AG04449 (cell line): Measurements from ENCODE around the gene CRIP3.

Experiments used
- CTCF ChIA-PET: fragments of 350-600 bp; formaldehyde crosslinking; extraction: SDS; loops from one replicate; lab custom pipeline; 2021; ENCODE audit warnings: antibody characterized with exemption; lab: Yijun Ruan, JAX
- POLR2A ChIA-PET: fragments of 400-600, 350-600 bp; formaldehyde crosslinking; extraction: SDS; loops from one replicate; lab custom pipeline; 2020; ENCODE audit warnings: antibody characterized with exemption, inconsistent platforms; lab: Yijun Ruan, JAX
- DNase-seq: peaks from one replicate; pipeline ENCODE4 v3.0.0-alpha.2; 2010; ENCODE audit warnings: low read depth, low spot score
- H3K4me3 ChIP-seq: 2 replicates; pipeline ENCODE4 v1.5.1; 2011; ENCODE audit warnings: low read depth, mild to moderate bottlenecking, control low read depth, low read length
- TF ChIP-seq, protein P1 (sequence below): IDR thresholded peaks from one replicate; pipeline ENCODE4 v1.5.1; 2011; ENCODE audit warnings: mild to moderate bottlenecking, moderate library complexity, low read length, control low read depth, inconsistent platforms; ENCODE audit not compliant: insufficient read depth; ENCODE audit errors: missing control alignments

The CRIP3 gene

DNA sequence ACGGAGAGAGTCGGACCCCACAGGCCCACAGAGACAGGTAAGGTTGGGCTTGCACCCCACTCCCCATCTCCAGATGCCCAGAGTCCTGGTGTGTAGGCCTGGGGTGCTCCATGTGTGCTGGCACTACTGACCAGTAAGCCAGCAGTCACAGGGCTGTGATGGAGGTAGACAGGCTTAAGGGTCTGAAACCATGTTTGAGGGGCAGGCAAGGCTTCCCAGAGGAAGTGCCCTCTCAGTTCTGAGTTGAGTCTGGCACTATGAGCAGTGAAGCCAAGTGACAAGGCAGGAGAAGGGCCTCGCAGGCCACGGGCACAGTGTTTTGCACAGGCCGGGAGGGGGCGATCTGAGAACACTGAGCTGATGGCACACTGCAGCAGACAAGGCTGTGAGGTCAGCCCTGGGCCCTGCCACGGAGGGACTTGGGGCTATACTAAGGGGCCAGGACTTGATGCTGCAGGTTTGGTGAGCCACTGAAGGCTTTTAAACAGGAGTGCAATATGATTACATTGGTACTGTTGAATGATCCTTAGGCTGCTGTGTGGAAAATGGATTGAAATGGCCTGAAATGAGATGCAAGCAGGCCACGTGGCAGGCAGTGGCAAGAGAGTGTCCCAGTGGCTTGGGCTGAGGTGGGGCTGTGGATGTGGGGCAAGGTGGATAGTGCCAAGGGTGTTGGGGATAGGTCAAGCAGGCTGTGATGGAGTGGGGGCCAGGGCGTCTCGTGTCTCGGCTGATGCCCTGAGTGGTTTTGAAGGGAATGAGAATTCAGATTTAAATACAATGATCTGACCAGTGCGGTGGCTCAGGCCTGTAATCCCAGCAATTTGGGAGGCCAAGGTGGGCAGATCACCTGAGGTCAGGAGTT, 45.1 kb downstream of the CRIP3 start:
- CTCF ChIA-PET, result interaction anchor here (0.5 to 9.4 kb wide), 29 partner anchors 11 to 246 kb away, joined by 3 to 156 read pairs (median 3); partner anchors contain the start of genes DNPH1, LRRC73 and ZNF318
- no peak for DNase-seq
- H3K4me3 ChIP-seq, result no peak overlapping the region
- POLR2A ChIA-PET, result no interaction called here
- TF ChIP-seq, protein P1, sequence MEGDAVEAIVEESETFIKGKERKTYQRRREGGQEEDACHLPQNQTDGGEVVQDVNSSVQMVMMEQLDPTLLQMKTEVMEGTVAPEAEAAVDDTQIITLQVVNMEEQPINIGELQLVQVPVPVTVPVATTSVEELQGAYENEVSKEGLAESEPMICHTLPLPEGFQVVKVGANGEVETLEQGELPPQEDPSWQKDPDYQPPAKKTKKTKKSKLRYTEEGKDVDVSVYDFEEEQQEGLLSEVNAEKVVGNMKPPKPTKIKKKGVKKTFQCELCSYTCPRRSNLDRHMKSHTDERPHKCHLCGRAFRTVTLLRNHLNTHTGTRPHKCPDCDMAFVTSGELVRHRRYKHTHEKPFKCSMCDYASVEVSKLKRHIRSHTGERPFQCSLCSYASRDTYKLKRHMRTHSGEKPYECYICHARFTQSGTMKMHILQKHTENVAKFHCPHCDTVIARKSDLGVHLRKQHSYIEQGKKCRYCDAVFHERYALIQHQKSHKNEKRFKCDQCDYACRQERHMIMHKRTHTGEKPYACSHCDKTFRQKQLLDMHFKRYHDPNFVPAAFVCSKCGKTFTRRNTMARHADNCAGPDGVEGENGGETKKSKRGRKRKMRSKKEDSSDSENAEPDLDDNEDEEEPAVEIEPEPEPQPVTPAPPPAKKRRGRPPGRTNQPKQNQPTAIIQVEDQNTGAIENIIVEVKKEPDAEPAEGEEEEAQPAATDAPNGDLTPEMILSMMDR, result peak; percentile 96

DNA sequence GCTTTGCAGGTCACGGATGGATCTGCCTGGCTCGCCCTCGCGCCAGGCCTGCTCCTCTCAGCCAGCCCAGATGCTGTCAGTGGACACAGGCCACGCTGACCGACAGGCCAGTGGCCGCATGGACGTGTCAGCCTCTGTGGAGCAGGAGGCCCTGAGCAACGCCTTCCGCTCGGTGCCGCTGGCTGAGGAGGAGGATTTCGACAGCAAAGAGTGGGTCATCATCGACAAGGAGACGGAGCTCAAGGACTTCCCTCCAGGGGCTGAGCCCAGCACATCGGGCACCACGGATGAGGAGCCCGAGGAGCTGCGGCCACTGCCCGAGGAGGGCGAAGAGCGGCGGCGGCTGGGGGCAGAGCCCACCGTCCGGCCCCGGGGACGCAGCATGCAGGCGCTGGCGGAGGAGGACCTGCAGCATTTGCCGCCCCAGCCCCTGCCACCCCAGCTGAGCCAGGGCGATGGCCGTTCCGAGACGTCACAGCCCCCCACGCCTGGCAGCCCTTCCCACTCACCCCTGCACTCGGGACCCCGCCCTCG, 45.8 kb downstream of the CRIP3 start:
- no peak for DNase-seq
- TF ChIP-seq, protein P1, result no peak
- CTCF ChIA-PET, result interaction anchor here (0.7 to 9.4 kb wide), 24 partner anchors 11 to 253 kb away, joined by 3 to 156 read pairs (median 4); partner anchors contain the start of genes DNPH1, LRRC73 and ZNF318
- POLR2A ChIA-PET, result no interaction called here
- H3K4me3 ChIP-seq, result no peak overlapping the region

DNA sequence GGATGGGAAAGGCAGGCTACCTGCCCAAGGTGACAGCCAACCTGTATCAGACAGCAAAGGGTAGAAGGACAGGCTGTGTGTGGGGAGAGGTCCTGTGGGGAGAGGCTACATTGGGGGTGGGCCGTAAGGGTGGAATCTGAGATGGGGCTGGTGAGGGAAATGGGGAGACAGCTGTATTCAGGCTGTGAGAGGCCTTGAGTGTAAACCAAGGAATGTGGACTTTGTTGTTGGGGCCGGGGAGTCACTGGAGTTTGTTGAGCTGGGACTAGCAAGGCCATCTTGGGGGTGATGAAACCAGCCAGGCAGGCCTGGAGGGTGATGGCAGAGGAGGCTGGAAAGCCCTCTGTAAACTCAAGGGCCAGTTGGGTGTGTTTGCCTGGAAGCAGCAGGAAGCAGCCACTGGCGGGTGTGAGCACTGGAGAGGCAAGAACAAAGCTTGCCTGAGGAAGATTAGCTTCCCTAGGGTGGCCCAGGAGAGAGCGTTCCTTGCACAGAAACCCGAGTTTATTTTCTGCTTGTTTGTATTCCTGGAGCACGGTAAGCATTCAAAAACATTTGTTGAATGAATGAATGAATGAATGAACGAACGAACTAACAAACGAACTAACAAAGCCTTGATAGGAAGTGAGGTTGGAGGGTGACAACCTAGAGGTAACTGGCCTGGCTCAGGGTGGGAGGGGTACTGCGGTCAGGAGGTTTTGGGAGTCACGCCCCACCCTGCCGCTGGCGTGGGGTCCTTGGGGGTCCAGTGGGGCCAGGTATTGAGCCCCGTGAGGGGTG, 46.4 kb downstream of the CRIP3 start:
- DNase-seq, result no peak
- no peak overlapping the region for H3K4me3 ChIP-seq
- TF ChIP-seq, protein P1, result no peak
- POLR2A ChIA-PET, result no interaction called here
- CTCF ChIA-PET, result interaction anchor here (0.6 to 9.4 kb wide), 23 partner anchors 10 to 254 kb away, joined by 3 to 156 read pairs (median 4); partner anchors contain the start of genes LRRC73 and ZNF318

DNA sequence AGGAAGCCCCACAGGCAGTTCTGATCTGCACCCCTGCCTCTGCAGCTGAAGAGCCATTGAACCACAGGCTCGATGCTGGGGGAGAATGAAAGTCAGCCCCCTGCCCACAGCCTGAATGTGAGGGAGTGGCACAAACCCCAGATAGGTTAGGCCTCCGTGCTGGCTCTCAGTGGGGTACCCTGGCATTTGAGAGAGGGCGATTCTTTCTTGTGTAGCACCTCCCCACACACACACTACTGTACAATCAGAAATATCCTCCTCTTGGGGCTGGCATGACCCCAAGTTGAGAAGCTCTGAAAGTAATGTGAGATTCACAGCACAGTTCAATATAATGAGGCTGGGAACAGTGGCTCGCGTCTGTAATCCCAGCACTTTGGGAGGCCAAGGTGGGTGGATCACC, 47.4 kb downstream of the CRIP3 start:
- ChIA-PET CTCF (interaction anchor here (0.7 to 9.4 kb wide), 7 partner anchors 12 to 245 kb away, joined by 3 to 156 read pairs (median 3); no protein-coding TSS in a partner anchor), POLR2A (no interaction called here)
- DNase-seq, result no peak
- TF ChIP-seq, protein P1, result no peak
- no peak overlapping the region for H3K4me3 ChIP-seq

DNA sequence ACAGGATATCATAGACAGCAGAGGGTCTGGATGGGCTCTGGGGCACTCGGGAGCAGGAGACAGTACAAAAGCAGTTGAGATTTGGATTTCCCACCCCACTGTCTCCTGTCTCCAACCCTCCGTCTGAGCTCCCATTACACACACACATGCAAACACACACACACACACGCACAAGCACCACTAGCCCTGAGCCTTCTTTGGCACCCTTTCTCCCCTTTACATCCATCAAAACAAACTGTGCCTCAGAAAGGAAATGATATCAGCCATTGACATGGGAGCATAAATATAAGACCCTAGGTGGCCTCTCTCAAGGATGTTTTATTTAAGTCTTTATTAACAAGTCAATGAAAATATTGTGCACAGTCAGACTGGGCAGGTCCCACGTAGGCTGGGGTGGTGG, 47.8 kb downstream of the CRIP3 start:
- no peak overlapping the region for H3K4me3 ChIP-seq
- DNase-seq, result no peak
- CTCF ChIA-PET, result interaction anchor here (1.2 to 9.4 kb wide), 5 partner anchors 49 to 235 kb away, joined by 3 to 156 read pairs (median 3); no protein-coding TSS in a partner anchor
- TF ChIP-seq, protein P1, result no peak
- POLR2A ChIA-PET, result no interaction called here
